ENCODE measurements around the gene PHACTR3. TPM values are rescaled to one million over a fixed set of nuclear protein-coding genes. Genes with fewer than 3 reads are reported as not detected.
"Not testable (repeated sequence)": the region's sequence is repeated elsewhere in the genome, so short reads cannot be mapped to it uniquely, and the experiment has no call there.

Gene PHACTR3
- total RNA-seq, result not detected

GRCh38 chr20:59603781-59604541, at the start of gene PHACTR3:
Gene PHACTR3 (plus strand): TSS chr20:59604540. CDS start chr20:59605015, 475 bp downstream.
- CTCF ChIA-PET, result no interaction called here
- no peak for DNase-seq
- H3K4me1 Mint-ChIP-seq (ENCODE audit: low read depth), result no peaks in the 10 kb centered on the region
- intact Hi-C loops (cut with micrococcal nuclease), result loop anchor here (10.0 kb wide), 1 partner anchor 241 kb away; no protein-coding TSS in a partner anchor
- no peaks in the 10 kb centered on the region for H3K36me3 Mint-ChIP-seq
- no peak within 1 kb of the TSS for H3K4me3 Mint-ChIP-seq
- no peak within 1 kb of the TSS for H3K27ac Mint-ChIP-seq
- POLR2A ChIA-PET, result no interaction called here
- no peaks in the 10 kb centered on the region for H3K9me3 Mint-ChIP-seq
- peaks cover 50% of the 10 kb centered on the region for H3K27me3 Mint-ChIP-seq

GRCh38 chr20:59557733-59558529, 46.4 kb upstream of the PHACTR3 start:
- H3K27me3 Mint-ChIP-seq; H3K36me3 Mint-ChIP-seq; H3K9me3 Mint-ChIP-seq; H3K27ac Mint-ChIP-seq; DNase-seq; H3K4me3 Mint-ChIP-seq; H3K4me1 Mint-ChIP-seq (ENCODE audit: low read depth); POLR2A ChIA-PET; intact Hi-C loops (cut with micrococcal nuclease): not testable (repeated sequence)
- CTCF ChIA-PET, result interaction anchor here (4.8 kb wide), 1 partner anchor 14 kb away, joined by 35 read pairs; no protein-coding TSS in a partner anchor

- no peak for DNase-seq
- Mint-ChIP-seq H3K4me3 (no peak overlapping the region), H3K27me3 (peaks cover 5% of the 10 kb centered on the region), H3K27ac (no peak overlapping the region), H3K9me3 (no peaks in the 10 kb centered on the region), H3K36me3 (no peaks in the 10 kb centered on the region), H3K4me1 (ENCODE audit: low read depth) (no peaks in the 10 kb centered on the region)
- ChIA-PET POLR2A (no interaction called here), CTCF (interaction anchor here (1.0 to 4.8 kb wide), 2 partner anchors 13 to 376 kb away, joined by 4 to 35 read pairs; no protein-coding TSS in a partner anchor)
- intact Hi-C loops (cut with micrococcal nuclease), result no loop called here
Observed at GRCh38 chr20:59559024-59559817, 45.1 kb upstream of the PHACTR3 start.

- ChIA-PET POLR2A (no interaction called here), CTCF (interaction anchor here (1.0 to 4.8 kb wide), 2 partner anchors 13 to 375 kb away, joined by 4 to 35 read pairs; no protein-coding TSS in a partner anchor)
- no peaks in the 10 kb centered on the region for H3K36me3 Mint-ChIP-seq
- H3K9me3 Mint-ChIP-seq, result no peaks in the 10 kb centered on the region
- H3K4me3 Mint-ChIP-seq, result no peak overlapping the region
- no peak for DNase-seq
- H3K27me3 Mint-ChIP-seq, result peaks cover 5% of the 10 kb centered on the region
- no peaks in the 10 kb centered on the region for H3K4me1 Mint-ChIP-seq (ENCODE audit: low read depth)
- intact Hi-C loops (cut with micrococcal nuclease), result no loop called here
- no peak overlapping the region for H3K27ac Mint-ChIP-seq
Observed at GRCh38 chr20:59559863-59560262, 44.5 kb upstream of the PHACTR3 start.

GRCh38 chr20:59560588-59561227, 43.6 kb upstream of the PHACTR3 start:
- Mint-ChIP-seq H3K4me1 (ENCODE audit: low read depth) (no peaks in the 10 kb centered on the region), H3K4me3 (no peak overlapping the region), H3K9me3 (no peaks in the 10 kb centered on the region), H3K36me3 (no peaks in the 10 kb centered on the region), H3K27me3 (peaks cover 5% of the 10 kb centered on the region), H3K27ac (no peak overlapping the region)
- ChIA-PET CTCF (interaction anchor here (1.0 to 4.8 kb wide), 2 partner anchors 12 to 63 kb away, joined by 3 to 35 read pairs; no protein-coding TSS in a partner anchor), POLR2A (no interaction called here)
- no peak for DNase-seq
- intact Hi-C loops (cut with micrococcal nuclease), result no loop called here

GRCh38 chr20:59561228-59561605, 43.1 kb upstream of the PHACTR3 start:
- intact Hi-C loops (cut with micrococcal nuclease), result no loop called here
- no peaks in the 10 kb centered on the region for H3K4me1 Mint-ChIP-seq (ENCODE audit: low read depth)
- POLR2A ChIA-PET, result no interaction called here
- CTCF ChIA-PET, result interaction anchor here (1.0 to 4.8 kb wide), 2 partner anchors 11 to 63 kb away, joined by 3 to 35 read pairs; no protein-coding TSS in a partner anchor
- no peaks in the 10 kb centered on the region for H3K36me3 Mint-ChIP-seq
- peaks cover 5% of the 10 kb centered on the region for H3K27me3 Mint-ChIP-seq
- H3K4me3 Mint-ChIP-seq, result no peak overlapping the region
- no peaks in the 10 kb centered on the region for H3K9me3 Mint-ChIP-seq
- H3K27ac Mint-ChIP-seq, result no peak overlapping the region
- no peak for DNase-seq

- Mint-ChIP-seq H3K4me1 (ENCODE audit: low read depth) (no peaks in the 10 kb centered on the region), H3K4me3 (no peak overlapping the region), H3K36me3 (no peaks in the 10 kb centered on the region), H3K9me3 (no peaks in the 10 kb centered on the region), H3K27ac (no peak overlapping the region), H3K27me3 (peaks cover 5% of the 10 kb centered on the region)
- POLR2A ChIA-PET, result no interaction called here
- no peak for DNase-seq
- intact Hi-C loops (cut with micrococcal nuclease), result no loop called here
- CTCF ChIA-PET, result interaction anchor here (1.0 to 4.8 kb wide), 2 partner anchors 11 to 64 kb away, joined by 3 to 35 read pairs; no protein-coding TSS in a partner anchor
Observed at GRCh38 chr20:59561614-59562277, 42.6 kb upstream of the PHACTR3 start.

GRCh38 chr20:59564171-59564570, 40.2 kb upstream of the PHACTR3 start:
- H3K9me3 Mint-ChIP-seq, result no peaks in the 10 kb centered on the region
- H3K27ac Mint-ChIP-seq, result no peak overlapping the region
- H3K4me1 Mint-ChIP-seq (ENCODE audit: low read depth), result no peaks in the 10 kb centered on the region
- peaks cover 7% of the 10 kb centered on the region for H3K27me3 Mint-ChIP-seq
- no peak for DNase-seq
- intact Hi-C loops (cut with micrococcal nuclease), result no loop called here
- H3K36me3 Mint-ChIP-seq, result no peaks in the 10 kb centered on the region
- ChIA-PET CTCF (interaction anchor here (0.7 to 0.8 kb wide), 2 partner anchors 7 to 9 kb away, joined by 3 read pairs; no protein-coding TSS in a partner anchor), POLR2A (no interaction called here)
- no peak overlapping the region for H3K4me3 Mint-ChIP-seq

- Mint-ChIP-seq H3K27me3 (peaks cover 11% of the 10 kb centered on the region), H3K9me3 (no peaks in the 10 kb centered on the region), H3K4me1 (ENCODE audit: low read depth) (no peaks in the 10 kb centered on the region), H3K4me3 (no peak overlapping the region), H3K36me3 (no peaks in the 10 kb centered on the region), H3K27ac (no peak overlapping the region)
- ChIA-PET POLR2A (no interaction called here), CTCF (no interaction called here)
- intact Hi-C loops (cut with micrococcal nuclease), result no loop called here
- DNase-seq, result no peak
Observed at GRCh38 chr20:59564943-59565342, 39.4 kb upstream of the PHACTR3 start.

GRCh38 chr20:59565768-59566461, 38.4 kb upstream of the PHACTR3 start:
- ChIA-PET CTCF (no interaction called here), POLR2A (no interaction called here)
- H3K4me1 Mint-ChIP-seq (ENCODE audit: low read depth), result no peaks in the 10 kb centered on the region
- H3K4me3 Mint-ChIP-seq, result no peak overlapping the region
- no peaks in the 10 kb centered on the region for H3K9me3 Mint-ChIP-seq
- no peak overlapping the region for H3K27ac Mint-ChIP-seq
- peaks cover 11% of the 10 kb centered on the region for H3K27me3 Mint-ChIP-seq
- no peaks in the 10 kb centered on the region for H3K36me3 Mint-ChIP-seq
- intact Hi-C loops (cut with micrococcal nuclease), result no loop called here
- no peak for DNase-seq
